K562 (cell line): Measurements from ENCODE around the gene KYAT1. TPM values are rescaled to one million over a fixed set of nuclear protein-coding genes. Genes with fewer than 3 reads are reported as not detected.
A peak's percentile ranks its signal among the peaks of the same experiment; 100 is the strongest.

Experiments
- BRF1 ChIP-seq: IDR thresholded peaks from 3 replicates; pipeline ENCODE4 v1.6.1; 2011; ENCODE audit warnings: borderline replicate concordance, mild to moderate bottlenecking; ENCODE audit not compliant: insufficient read length; ENCODE audit errors: extremely low read depth
- CCNT2 ChIP-seq: IDR thresholded peaks from 2 replicates; pipeline ENCODE4 v1.6.1; 2011; ENCODE audit warnings: borderline replicate concordance, low read depth, mild to moderate bottlenecking, moderate library complexity, mixed read lengths, low read length; ENCODE audit not compliant: insufficient read length; ENCODE audit errors: extremely low read depth
- ELF4 ChIP-seq: fragments of 450-650 bp; formaldehyde crosslinking; IDR thresholded peaks from 2 replicates; pipeline ENCODE4 v1.4.0; 2022; ENCODE audit warnings: missing genetic modification characterization
- FOXP1 ChIP-seq: sonication (generic); formaldehyde crosslinking; IDR thresholded peaks from 2 replicates; pipeline ENCODE4 v1.8.0; 2022; ENCODE audit warnings: mild to moderate bottlenecking, missing genetic modification reagents
- GTF2A2 ChIP-seq: IDR thresholded peaks from 2 replicates; pipeline ENCODE4 v1.6.1; 2016; ENCODE audit warnings: mild to moderate bottlenecking, missing genetic modification characterization, missing compliant biosample characterization
- HCFC1 ChIP-seq: IDR thresholded peaks from 2 replicates; pipeline ENCODE4 v1.6.1; 2012; ENCODE audit warnings: low read depth, low read length, improper control_type of control experiment
- HDAC6 ChIP-seq: IDR thresholded peaks from 2 replicates; pipeline ENCODE4 v1.6.1; 2012; ENCODE audit warnings: low read depth, mild to moderate bottlenecking, control low read depth, inconsistent platforms, low read length, moderate library complexity
- HDAC8 ChIP-seq: fragments of 450-650 bp; IDR thresholded peaks from 2 replicates; pipeline ENCODE4 v1.6.1; 2016; ENCODE audit warnings: mild to moderate bottlenecking, missing genetic modification characterization, moderate library complexity, missing compliant biosample characterization
- HNRNPUL1 ChIP-seq: fragments of 200-400 bp; formaldehyde crosslinking; IDR thresholded peaks from 2 replicates; pipeline ENCODE4 v1.6.1; 2017; ENCODE audit warnings: low read length
- JUN ChIP-seq, 2 experiments: sonication (generic) in 1 of 2; formaldehyde crosslinking in 1 of 2; IDR thresholded peaks; 2 replicates each; pipeline versions ENCODE4 v1.6.1 to v1.8.0; 2012 to 2022; ENCODE audit warnings: borderline replicate concordance in 2 of 2, mild to moderate bottlenecking in 2 of 2, improper control_type of control experiment in 1 of 2, low read depth in 1 of 2, low read length in 1 of 2, missing genetic modification reagents in 1 of 2
- MEF2A ChIP-seq: IDR thresholded peaks from 2 replicates; pipeline ENCODE4 v1.6.1; 2011; ENCODE audit warnings: low read depth, mild to moderate bottlenecking, low read length, moderate library complexity; ENCODE audit not compliant: control insufficient read depth
- MEIS2 ChIP-seq: fragments of 450-650 bp; IDR thresholded peaks from 2 replicates; pipeline ENCODE4 v1.6.1; 2014; ENCODE audit warnings: mild to moderate bottlenecking; ENCODE audit not compliant: partially characterized antibody
- NFXL1 ChIP-seq: fragments of 450-650 bp; formaldehyde crosslinking; IDR thresholded peaks from 2 replicates; pipeline ENCODE4 v1.4.0; 2021; ENCODE audit warnings: mild to moderate bottlenecking
- NR2C2 ChIP-seq, 2 experiments: fragments of 200-800 bp in 1 of 2; sonication (Bioruptor generic) in 1 of 2; sonication (generic) in 1 of 2; formaldehyde crosslinking in 1 of 2; IDR thresholded peaks; 2 replicates each; pipeline versions ENCODE4 v1.6.1 to v1.8.0; 2016 to 2022; ENCODE audit warnings: mild to moderate bottlenecking in 1 of 2, missing compliant biosample characterization in 1 of 2, missing genetic modification characterization in 1 of 2, missing genetic modification reagents in 1 of 2
- RFX7 ChIP-seq: fragments of 250-450 bp; sonication (Bioruptor Pico); IDR thresholded peaks from 2 replicates; pipeline ENCODE4 v1.5.1; 2021; ENCODE audit warnings: mild to moderate bottlenecking
- XRCC3 ChIP-seq: fragments of 450-650 bp; IDR thresholded peaks from 2 replicates; pipeline ENCODE4 v1.6.1; 2017; ENCODE audit warnings: mild to moderate bottlenecking, moderate library complexity
- ZKSCAN1 ChIP-seq: fragments of 150-350 bp; IDR thresholded peaks from 2 replicates; pipeline ENCODE4 v1.6.1; 2016; ENCODE audit warnings: low read depth, low read length
- ZNF140 ChIP-seq: fragments of 250-450 bp; sonication (Bioruptor Pico); IDR thresholded peaks from 2 replicates; pipeline ENCODE4 v1.8.0; 2021; ENCODE audit warnings: moderate library complexity, mild to moderate bottlenecking, inconsistent platforms
- ZNF57 ChIP-seq: fragments of 450-650 bp; formaldehyde crosslinking; IDR thresholded peaks from 2 replicates; pipeline ENCODE4 v1.4.0; 2020; ENCODE audit warnings: mild to moderate bottlenecking, moderate library complexity
- ZNF766 ChIP-seq: fragments of 200-800 bp; sonication (Bioruptor generic); conservative IDR thresholded peaks from 2 replicates; pipeline ENCODE4 v1.6.1; 2016; ENCODE audit warnings: missing genetic modification characterization, missing compliant biosample characterization
- ZNF77 ChIP-seq: fragments of 250-450 bp; sonication (Bioruptor Pico); IDR thresholded peaks from 2 replicates; pipeline ENCODE4 v1.5.0; 2020
- ZNF780A ChIP-seq: fragments of 250-450 bp; sonication (Bioruptor Pico); IDR thresholded peaks from 2 replicates; pipeline ENCODE4 v1.5.0; 2021; ENCODE audit warnings: mild to moderate bottlenecking
- polyA plus RNA-seq, 8 experiments: library from polyadenylated mRNA; depleted of rRNA in 4 of 8; stranded (reverse) in 5 of 8; unstranded in 3 of 8; fragments of >200 nt; fragmentation: Nextera tagmentation in 2 of 8; fragmentation: Illumina TruSeq in 1 of 8; extraction: Ambion mirVana in 2 of 8; extraction: Trizol in 1 of 8; gene quantifications; 2 replicates each; pipeline versions ENCODE4 v1.2.1 to v1.2.3, GENCODE V29; 2011 to 2014; ENCODE audit warnings: inconsistent platforms in 1 of 8, missing spikeins in 1 of 8
- total RNA-seq, 7 experiments: library from RNA; depleted of rRNA in 6 of 7; stranded (reverse); fragments of >200 nt in 6 of 7; fragmentation: Illumina TruSeq in 2 of 7; extraction: Trizol in 2 of 7; gene quantifications; 2 replicates each; pipeline versions ENCODE4 v1.2.1 to v1.2.3, GENCODE V29; 2011 to 2021; ENCODE audit warnings: low replicate concordance in 1 of 7
- TF ChIP-seq, protein P1 (sequence below), 3 experiments: fragments of 200-800 bp in 1 of 3; sonication (Bioruptor generic) in 1 of 3; sonication (generic) in 1 of 3; formaldehyde crosslinking in 1 of 3; IDR thresholded peaks; 2 replicates each; pipeline versions ENCODE4 v1.6.1 to v1.8.0; 2016 to 2022; ENCODE audit warnings: mild to moderate bottlenecking in 2 of 3, missing compliant biosample characterization in 2 of 3, missing genetic modification characterization in 2 of 3, missing genetic modification reagents in 1 of 3
- TF ChIP-seq, protein P2 (sequence below): fragments of 250-450 bp; sonication (Bioruptor Pico); IDR thresholded peaks from 2 replicates; pipeline ENCODE4 v1.5.0; 2021
- TF ChIP-seq, protein P3 (sequence below): fragments of 250-450 bp; sonication (Bioruptor Pico); IDR thresholded peaks from 2 replicates; pipeline ENCODE4 v1.8.0; 2021; ENCODE audit warnings: moderate library complexity, mild to moderate bottlenecking, inconsistent platforms

Gene KYAT1
- total and polyA plus RNA-seq, 9 of the 15 experiments (the other 6 are each of a cell fraction or from before 2014, with no cell fraction given) = 6.4 to 16.8 (median 11.1) TPM

DNA sequence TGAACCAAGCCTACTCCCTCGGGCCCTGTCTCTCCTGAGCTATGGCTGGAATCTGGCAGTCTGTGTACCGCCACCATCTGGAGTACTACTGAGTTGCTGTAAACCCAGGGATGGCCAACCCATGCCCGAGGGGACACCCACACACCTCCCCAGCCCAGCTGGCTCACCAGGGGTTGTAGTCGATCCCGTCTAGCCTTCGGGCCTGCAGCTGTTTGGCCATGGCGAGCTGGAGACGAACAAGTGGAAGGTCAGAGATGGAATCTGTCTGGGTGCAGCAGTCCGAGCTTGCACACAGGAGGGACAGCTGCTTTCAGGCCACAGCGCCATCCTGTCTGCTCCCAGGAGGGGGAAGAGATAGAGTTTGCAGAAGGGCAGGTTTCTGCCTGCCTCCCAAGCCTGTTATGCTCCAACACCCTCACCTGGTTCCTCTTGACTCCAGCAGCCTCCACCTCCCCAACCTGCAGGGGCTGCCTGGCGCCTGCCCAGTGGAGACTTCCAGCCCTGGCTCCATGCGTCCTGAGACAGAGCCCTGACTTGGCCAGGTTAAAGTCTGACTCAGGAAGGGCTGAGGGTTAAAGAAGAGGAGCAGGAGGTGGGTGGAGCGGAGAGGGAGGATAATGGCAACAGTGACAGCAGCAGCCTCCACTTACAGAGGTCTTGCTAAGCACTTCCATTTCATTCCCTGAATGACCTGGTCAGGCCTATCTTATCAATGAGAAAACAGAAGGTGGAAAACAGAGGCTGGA is 36.4 kb downstream of the KYAT1 start (continued):
- TF ChIP-seq GTF2A2 (tag) (no peak), ZKSCAN1 (no peak), HDAC6 (no peak), FOXP1 (CRISPR knock-in tag) (no peak), CCNT2 (peak; percentile 28), ZNF780A (no peak), NR2C2 (CRISPR knock-in tag; IDR thresholded peaks at IDR 0.05) (no peak), NR2C2 (tag; IDR thresholded peaks at IDR 0.05) (no peak), ZNF77 (CRISPR knock-in tag) (no peak), RFX7 (CRISPR knock-in tag) (no peak), ZNF140 (CRISPR knock-in tag) (no peak), HDAC8 (tag) (no peak), HCFC1 (no peak), JUN (IDR thresholded peaks at IDR 0.05; ENCODE audit: borderline replicate concordance, low read depth, low read length) (no peak), JUN (CRISPR knock-in tag; IDR thresholded peaks at IDR 0.05; ENCODE audit: borderline replicate concordance) (no peak; the same call in 1 of the 2 replicates), XRCC3 (no peak), MEIS2 (peak; percentile 43), MEF2A (no peak), HNRNPUL1 (no peak), ZNF57 (CRISPR knock-in tag) (no peak), ZNF766 (no peak), ELF4 (CRISPR knock-in tag) (no peak), NFXL1 (CRISPR knock-in tag) (no peak), BRF1 (no peak)
- TF ChIP-seq, protein P1, sequence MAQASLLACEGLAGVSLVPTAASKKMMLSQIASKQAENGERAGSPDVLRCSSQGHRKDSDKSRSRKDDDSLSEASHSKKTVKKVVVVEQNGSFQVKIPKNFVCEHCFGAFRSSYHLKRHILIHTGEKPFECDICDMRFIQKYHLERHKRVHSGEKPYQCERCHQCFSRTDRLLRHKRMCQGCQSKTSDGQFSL (CRISPR knock-in tag; IDR thresholded peaks at IDR 0.05) = no peak
- TF ChIP-seq, protein P1 (tag; IDR thresholded peaks at IDR 0.05) = no peak
- TF ChIP-seq, protein P2, sequence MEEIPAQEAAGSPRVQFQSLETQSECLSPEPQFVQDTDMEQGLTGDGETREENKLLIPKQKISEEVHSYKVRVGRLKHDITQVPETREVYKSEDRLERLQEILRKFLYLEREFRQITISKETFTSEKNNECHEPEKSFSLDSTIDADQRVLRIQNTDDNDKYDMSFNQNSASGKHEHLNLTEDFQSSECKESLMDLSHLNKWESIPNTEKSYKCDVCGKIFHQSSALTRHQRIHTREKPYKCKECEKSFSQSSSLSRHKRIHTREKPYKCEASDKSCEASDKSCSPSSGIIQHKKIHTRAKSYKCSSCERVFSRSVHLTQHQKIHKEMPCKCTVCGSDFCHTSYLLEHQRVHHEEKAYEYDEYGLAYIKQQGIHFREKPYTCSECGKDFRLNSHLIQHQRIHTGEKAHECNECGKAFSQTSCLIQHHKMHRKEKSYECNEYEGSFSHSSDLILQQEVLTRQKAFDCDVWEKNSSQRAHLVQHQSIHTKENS (CRISPR knock-in tag) = no peak
- TF ChIP-seq, protein P3, sequence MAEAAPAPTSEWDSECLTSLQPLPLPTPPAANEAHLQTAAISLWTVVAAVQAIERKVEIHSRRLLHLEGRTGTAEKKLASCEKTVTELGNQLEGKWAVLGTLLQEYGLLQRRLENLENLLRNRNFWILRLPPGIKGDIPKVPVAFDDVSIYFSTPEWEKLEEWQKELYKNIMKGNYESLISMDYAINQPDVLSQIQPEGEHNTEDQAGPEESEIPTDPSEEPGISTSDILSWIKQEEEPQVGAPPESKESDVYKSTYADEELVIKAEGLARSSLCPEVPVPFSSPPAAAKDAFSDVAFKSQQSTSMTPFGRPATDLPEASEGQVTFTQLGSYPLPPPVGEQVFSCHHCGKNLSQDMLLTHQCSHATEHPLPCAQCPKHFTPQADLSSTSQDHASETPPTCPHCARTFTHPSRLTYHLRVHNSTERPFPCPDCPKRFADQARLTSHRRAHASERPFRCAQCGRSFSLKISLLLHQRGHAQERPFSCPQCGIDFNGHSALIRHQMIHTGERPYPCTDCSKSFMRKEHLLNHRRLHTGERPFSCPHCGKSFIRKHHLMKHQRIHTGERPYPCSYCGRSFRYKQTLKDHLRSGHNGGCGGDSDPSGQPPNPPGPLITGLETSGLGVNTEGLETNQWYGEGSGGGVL = no peak
